Activated naive CD8-positive, alpha-beta T cell (primary cell): ENCODE data around the gene TSSC4.

Source experiments
- H3K27ac Mint-ChIP-seq: one replicate; pipeline ENCODE4 v1.8.0; 2021; ENCODE audit warnings: mixed read lengths
- H3K27me3 Mint-ChIP-seq: one replicate; pipeline ENCODE4 v1.8.0; 2021; ENCODE audit warnings: mixed read lengths
- H3K36me3 Mint-ChIP-seq: one replicate; pipeline ENCODE4 v1.8.0; 2021; ENCODE audit warnings: mixed read lengths
- H3K4me1 Mint-ChIP-seq: one replicate; pipeline ENCODE4 v1.8.0; 2021; ENCODE audit warnings: low read depth, mixed read lengths
- H3K4me3 Mint-ChIP-seq: one replicate; pipeline ENCODE4 v1.8.0; 2021; ENCODE audit warnings: mild to moderate bottlenecking, mixed read lengths
- H3K9me3 Mint-ChIP-seq: one replicate; pipeline ENCODE4 v1.8.0; 2021; ENCODE audit warnings: low read depth, mixed read lengths

The TSSC4 gene

DNA sequence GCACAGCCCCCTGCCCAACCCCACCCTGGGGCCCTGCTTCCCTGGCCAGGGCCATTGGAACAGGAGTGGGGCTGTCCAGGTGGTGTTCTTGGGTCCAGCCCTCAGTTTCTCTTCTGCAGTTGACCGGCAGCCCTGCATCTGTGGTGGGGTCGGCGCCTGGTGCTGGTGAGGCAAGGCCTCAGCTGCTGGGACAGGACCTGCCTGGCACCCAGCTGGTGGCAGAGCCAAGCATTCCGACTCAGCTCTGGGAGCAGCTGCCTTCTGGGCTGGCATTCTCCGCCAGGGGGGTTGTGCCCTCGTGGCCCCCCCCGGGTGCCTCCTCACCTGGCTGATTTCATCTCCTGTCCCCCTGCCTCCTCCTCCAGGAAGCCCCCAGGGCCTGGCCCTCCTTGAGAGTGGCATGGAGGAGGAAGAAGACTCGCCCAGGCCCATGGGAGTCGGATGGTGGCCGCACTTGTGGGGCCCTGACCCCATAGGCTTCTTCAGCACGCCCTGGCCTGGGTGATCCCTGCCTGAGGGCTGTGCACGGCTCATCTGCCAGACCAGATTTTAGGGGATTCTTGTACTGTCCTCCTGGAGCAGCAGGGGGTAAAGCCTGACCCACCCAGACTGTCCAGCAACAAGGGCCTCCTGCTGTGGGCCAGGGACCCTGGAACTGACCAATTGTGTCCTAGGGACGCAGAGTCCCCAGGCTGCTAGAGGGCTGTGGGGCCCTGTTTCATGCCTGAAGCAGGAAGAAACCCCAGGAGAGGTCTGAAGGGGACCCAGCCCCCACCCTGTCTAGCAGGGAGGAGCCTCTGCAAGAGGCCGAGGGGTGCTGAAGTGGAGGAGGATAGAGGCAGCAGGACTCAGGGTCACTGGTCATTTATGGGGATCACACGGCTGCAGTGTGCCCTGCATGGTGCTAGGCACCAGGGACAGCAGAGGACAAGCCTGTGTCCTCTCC, 11.8 kb upstream of the TSSC4 start:
- Mint-ChIP-seq H3K9me3 (no peaks in the 10 kb centered on the region), H3K27me3 (no peaks in the 10 kb centered on the region), H3K4me1 (peaks cover 30% of the 10 kb centered on the region), H3K27ac (no peak overlapping the region), H3K36me3 (no peaks in the 10 kb centered on the region), H3K4me3 (no peak overlapping the region)

DNA sequence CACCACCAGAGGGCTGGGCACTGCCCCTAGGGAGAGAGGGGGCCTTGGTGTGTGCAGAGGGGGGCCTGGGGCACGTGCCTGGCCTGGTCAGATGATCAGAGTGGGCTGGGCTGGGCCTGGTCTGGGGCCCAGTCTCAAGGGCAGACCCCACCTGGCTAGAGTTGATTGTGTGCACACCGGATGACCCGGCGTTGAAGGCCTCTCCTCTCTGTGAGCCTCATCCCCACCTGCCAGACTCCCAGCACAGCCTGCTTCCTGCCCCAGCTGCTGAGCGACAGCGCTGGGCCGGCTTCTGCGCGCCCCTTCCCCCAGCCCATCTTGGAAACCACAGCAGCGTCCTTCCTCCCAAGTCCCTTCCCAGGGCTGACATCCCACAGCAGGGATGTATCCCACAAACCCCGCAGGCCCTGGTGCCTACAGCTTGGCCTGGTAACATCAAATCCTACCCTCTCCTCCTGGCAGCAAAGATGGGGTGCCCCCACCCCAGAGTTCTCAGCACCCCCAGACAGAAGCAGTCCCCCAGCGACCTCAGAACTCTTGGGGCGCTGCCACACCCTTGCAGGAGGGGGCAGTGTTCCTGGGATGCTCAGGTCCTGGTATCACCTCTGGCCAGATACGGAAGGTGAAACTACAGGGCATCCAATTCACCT, 11.0 kb upstream of the TSSC4 start:
- Mint-ChIP-seq H3K27ac (peak overlapping the region; percentile 68), H3K4me3 (no peak overlapping the region), H3K9me3 (no peaks in the 10 kb centered on the region), H3K36me3 (no peaks in the 10 kb centered on the region), H3K27me3 (no peaks in the 10 kb centered on the region), H3K4me1 (peaks cover 28% of the 10 kb centered on the region)

DNA sequence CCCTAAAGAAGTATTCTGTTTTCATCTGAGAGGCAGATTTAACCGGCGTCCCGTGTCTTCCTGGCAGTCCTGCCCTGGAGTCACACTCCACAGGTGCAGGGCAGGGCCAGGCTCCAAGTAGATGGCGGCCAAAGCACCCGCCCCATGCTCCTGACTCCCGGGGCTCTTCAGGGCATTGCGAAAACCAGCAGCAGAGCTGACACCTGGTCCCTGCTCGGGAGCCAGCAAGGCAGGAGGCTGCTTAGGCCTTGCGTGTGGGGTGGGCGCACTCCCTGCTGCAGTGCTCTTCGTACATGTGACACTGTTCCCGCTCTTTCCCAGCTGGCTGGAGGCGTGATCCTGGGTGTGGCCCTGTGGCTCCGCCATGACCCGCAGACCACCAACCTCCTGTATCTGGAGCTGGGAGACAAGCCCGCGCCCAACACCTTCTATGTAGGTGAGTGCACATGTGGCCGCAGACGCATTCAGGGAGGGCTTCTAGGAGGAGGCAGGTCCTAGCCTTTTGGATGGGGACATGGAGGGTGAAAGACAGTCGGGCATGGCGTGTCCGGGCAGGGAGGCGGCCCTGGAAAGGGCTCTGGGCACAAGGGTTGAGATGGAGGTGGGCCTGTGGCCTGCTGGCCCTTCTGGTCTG, 10.3 kb upstream of the TSSC4 start:
- H3K9me3 Mint-ChIP-seq, result no peaks in the 10 kb centered on the region
- H3K27ac Mint-ChIP-seq, result peak overlapping the region; percentile 68
- H3K4me1 Mint-ChIP-seq, result peaks cover 23% of the 10 kb centered on the region
- no peaks in the 10 kb centered on the region for H3K36me3 Mint-ChIP-seq
- H3K27me3 Mint-ChIP-seq, result no peaks in the 10 kb centered on the region
- no peak overlapping the region for H3K4me3 Mint-ChIP-seq

DNA sequence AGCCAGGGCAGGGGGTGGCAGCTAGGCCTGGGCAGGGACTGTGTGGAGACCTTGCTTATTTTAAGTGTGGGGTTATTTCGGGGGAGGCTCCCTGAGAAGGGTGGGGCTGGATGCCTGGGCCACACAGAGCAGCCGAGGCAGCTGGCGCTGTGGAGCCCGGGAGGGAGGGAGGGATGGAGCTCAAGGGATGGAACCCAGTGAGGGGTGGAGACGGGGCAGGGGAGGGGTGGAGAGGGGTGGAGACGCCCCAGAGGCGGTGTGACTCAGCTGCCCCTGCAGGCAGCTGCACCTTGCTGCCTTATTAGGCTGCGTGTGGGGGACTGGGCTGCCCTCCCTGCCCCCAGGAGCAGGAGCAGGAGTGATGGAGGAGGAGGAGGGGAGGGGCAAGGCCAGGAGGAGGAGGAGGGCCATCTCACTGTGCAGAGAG, 9.8 kb upstream of the TSSC4 start:
- Mint-ChIP-seq H3K36me3 (no peaks in the 10 kb centered on the region), H3K4me3 (no peak overlapping the region), H3K27me3 (no peaks in the 10 kb centered on the region), H3K27ac (no peak overlapping the region), H3K9me3 (no peaks in the 10 kb centered on the region), H3K4me1 (peaks cover 20% of the 10 kb centered on the region)

DNA sequence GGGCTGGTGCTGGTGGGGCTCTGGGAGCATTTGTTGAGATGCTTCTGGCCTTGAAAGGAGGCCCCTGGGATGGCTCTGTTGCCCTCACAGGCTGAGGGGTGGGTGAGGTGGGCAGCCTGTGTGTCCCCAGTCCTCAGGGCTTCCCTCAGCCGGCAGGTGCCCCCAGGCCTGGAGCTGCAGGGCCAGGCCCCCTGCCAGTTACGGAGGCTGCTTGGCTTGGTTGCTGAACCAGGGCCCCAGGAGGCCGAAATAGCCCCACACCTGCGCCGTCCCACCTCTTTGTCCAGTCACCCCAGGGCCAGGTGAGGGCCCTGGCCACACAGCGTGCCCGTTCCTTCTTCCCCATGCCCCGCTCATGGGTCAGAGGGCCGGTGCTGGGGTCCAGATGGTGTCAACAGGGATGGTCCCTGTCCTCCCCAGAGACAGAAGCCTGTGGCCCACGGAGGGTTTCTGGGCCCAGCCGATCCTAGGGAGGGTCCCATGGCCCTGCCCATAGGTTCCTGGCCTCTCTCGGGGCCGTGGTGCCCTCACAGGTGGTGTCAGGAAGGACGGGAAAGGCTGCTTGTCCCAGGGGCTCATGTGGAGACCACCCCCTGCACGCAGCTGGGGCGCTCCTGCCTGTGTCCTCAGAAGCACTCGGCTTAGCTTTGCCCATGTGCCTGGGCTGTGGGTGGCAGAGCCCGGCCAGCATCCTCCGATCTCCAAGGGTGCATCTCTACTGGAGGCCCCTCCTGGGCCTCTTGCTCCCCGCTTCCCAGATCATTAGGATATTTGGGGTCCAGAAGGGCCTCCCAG, 9.2 kb upstream of the TSSC4 start:
- H3K36me3 Mint-ChIP-seq, result no peaks in the 10 kb centered on the region
- H3K4me3 Mint-ChIP-seq, result no peak overlapping the region
- peaks cover 14% of the 10 kb centered on the region for H3K4me1 Mint-ChIP-seq
- H3K27ac Mint-ChIP-seq, result no peak overlapping the region
- H3K9me3 Mint-ChIP-seq, result no peaks in the 10 kb centered on the region
- no peaks in the 10 kb centered on the region for H3K27me3 Mint-ChIP-seq

DNA sequence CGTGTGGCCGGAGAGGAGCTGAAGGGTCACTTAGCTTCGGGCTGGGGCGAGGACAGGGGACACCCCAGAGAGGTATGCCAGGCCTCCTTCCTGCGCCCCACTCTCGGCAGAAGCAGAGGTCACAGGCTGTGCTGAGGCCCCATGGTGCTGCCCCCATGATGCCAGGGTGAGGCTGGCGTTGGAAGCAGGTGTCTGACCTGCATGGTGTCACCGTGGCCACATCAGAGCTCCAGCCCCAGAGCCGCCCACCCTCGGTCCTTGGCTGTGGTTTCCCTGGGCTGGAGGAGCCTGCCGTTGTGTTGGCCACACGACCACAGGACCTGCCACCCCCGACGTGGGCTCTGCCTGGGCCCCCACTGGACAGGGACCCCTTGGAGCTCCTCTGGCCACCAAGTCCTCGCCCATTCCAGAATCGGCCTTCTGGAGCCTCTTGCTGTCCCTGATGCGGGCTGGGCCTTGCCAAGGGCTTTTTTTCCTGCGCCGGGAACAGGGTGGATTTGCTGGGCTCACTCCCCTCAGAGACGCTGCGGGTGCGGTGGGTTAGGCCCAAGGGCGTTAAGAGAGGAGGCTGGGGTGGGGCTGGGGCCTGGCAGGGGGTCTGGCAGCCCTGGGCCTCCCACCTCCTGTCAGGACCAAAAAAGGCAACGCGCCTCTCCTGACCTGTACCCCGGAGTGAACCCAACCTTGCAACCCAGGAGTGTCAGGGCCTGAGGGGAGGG, 8.2 kb upstream of the TSSC4 start:
- Mint-ChIP-seq H3K4me3 (no peak overlapping the region), H3K27ac (no peak overlapping the region), H3K4me1 (peaks cover 10% of the 10 kb centered on the region), H3K9me3 (no peaks in the 10 kb centered on the region), H3K27me3 (no peaks in the 10 kb centered on the region), H3K36me3 (no peaks in the 10 kb centered on the region)

DNA sequence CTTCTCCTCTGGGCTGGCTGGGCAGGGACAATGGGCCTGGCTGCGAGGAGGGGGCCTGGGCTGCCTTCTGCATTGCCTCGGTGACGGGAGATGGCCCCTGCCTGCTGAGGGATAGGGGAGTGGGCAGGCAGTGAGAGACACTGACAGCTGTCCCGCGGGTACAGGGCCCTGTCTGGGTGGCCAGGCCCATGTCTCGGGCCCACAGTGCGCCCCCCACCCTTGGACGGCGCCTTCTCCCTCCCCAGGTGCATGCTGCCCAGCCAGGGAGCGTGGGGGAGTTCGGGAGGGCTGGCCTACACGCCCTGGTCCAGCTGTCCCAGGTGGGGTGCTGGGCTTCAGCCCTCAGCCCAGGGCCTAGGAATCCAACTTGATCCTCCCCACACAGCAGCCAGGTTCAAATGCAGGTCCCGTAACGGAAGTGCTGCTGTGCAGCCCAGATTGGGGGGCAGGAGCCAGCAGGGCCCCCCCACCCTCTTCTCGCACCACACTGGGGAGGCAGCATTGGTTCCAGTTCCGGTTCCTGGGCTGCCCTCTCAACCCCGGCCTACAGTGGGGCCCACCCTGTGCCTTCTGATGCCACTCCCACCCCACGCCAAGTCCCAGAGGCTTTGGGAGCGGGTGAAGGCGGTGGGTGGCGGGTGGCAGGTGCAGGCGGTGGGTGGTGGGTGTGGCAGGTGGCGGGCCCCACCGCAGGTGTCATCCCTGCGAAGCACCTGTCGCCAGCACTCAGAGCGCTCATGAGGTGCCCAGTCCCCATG, 7.3 kb upstream of the TSSC4 start:
- no peaks in the 10 kb centered on the region for H3K9me3 Mint-ChIP-seq
- H3K4me1 Mint-ChIP-seq, result peaks cover 10% of the 10 kb centered on the region
- no peaks in the 10 kb centered on the region for H3K36me3 Mint-ChIP-seq
- no peak overlapping the region for H3K4me3 Mint-ChIP-seq
- no peak overlapping the region for H3K27ac Mint-ChIP-seq
- no peaks in the 10 kb centered on the region for H3K27me3 Mint-ChIP-seq

DNA sequence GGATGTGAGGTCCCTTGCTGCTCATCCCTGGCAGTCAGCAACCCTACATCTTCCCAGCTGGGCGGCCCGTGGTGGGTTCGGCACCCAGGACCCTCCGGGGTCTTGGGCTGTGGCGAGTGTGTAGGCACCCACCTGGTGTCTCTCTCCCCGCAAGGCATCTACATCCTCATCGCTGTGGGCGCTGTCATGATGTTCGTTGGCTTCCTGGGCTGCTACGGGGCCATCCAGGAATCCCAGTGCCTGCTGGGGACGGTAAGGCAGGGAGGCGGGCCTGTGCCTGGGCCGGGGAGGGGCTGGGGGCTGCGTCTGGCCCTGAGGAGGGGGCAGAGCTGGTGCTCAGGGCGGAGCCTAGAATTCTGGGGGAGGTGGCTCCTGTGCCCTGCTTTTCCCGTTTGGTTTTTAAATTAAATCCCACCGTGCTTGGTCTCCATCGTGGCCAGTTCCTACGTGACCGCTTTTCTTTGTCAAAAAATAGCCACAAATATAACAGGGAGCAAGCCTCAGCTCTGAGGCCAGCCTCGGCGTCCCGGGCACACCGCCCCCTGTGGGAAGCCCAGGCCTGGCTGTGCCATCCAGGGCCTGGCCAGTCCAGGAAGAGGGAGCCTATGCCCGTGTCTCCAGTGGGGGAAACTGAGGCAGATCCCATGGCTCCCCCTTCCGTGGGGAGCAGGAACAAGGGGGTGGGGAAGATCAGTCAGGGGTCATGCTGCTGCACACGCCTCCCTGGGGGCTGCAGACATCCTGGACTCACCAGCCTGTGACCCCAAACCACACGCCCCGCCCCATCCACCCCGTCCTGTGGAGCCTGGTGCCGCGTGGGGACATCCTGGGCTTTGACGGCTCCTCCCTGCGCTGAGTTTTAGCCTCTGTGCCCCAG, 6.4 kb upstream of the TSSC4 start:
- Mint-ChIP-seq H3K9me3 (no peaks in the 10 kb centered on the region), H3K4me3 (no peak overlapping the region), H3K4me1 (peaks cover 9% of the 10 kb centered on the region), H3K27me3 (no peaks in the 10 kb centered on the region), H3K36me3 (no peaks in the 10 kb centered on the region), H3K27ac (no peak overlapping the region)

DNA sequence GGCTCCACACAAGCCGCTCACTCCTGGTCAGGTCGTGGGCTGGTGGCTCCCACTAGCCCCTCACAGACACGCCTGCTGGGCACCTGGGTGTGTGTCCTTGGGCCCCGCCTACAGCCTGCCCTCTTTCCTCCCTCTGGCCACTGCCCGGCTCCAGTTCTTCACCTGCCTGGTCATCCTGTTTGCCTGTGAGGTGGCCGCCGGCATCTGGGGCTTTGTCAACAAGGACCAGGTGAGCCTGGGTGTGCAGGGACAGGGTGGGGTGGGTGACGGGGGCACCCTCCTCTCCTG, 5.8 kb upstream of the TSSC4 start:
- Mint-ChIP-seq H3K9me3 (no peaks in the 10 kb centered on the region), H3K4me1 (peaks cover 5% of the 10 kb centered on the region)

DNA sequence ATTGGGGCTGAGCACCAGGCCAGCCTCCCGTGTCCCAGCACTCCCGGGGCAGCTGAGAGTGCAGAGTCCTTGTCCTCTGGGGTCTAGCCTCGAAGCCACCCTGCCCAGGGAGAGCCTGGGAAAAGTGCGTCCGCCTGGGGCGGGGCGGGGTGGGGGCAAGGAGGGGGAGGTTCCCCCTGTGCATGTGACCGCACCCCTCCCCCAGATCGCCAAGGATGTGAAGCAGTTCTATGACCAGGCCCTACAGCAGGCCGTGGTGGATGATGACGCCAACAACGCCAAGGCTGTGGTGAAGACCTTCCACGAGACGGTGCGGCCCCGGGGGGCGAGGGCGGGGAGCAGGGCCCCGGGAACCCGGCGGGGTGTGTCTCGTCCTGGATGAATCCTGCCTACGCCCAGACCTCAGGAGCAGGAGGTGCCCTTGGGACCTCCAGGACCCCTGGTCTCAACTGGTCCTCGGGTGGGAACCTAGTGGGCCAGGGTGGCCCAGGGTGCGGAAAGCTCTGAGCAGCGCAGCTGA, 5.3 kb upstream of the TSSC4 start:
- H3K36me3 Mint-ChIP-seq, result no peaks in the 10 kb centered on the region
- no peak overlapping the region for H3K27ac Mint-ChIP-seq
- H3K27me3 Mint-ChIP-seq, result no peaks in the 10 kb centered on the region
- no peak overlapping the region for H3K4me3 Mint-ChIP-seq
- H3K9me3 Mint-ChIP-seq, result no peaks in the 10 kb centered on the region
- peaks cover 3% of the 10 kb centered on the region for H3K4me1 Mint-ChIP-seq

More for the DNA sequence above, 5.8 kb upstream of the TSSC4 start:
- Mint-ChIP-seq H3K36me3 (no peaks in the 10 kb centered on the region), H3K27ac (no peak overlapping the region), H3K4me3 (no peak overlapping the region), H3K27me3 (no peaks in the 10 kb centered on the region)

DNA sequence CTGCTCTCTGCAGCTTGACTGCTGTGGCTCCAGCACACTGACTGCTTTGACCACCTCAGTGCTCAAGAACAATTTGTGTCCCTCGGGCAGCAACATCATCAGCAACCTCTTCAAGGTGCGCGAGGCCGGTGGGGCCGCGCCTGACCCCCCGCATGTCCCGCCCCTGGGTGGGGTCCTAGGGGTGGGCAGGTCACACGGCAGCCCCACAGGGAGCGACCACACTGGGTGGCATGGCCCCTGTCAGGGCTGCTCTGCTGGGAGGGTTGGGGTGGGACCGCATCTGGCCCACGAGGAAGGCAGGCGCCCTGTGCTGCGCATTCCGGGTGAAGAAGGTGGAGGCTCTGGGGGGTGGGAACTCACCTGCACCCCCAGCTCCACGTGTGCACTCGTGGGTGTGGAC, 4.7 kb upstream of the TSSC4 start:
- Mint-ChIP-seq H3K36me3 (no peaks in the 10 kb centered on the region), H3K4me3 (no peak overlapping the region), H3K27ac (no peak overlapping the region), H3K4me1 (peaks cover 3% of the 10 kb centered on the region), H3K9me3 (no peaks in the 10 kb centered on the region), H3K27me3 (no peaks in the 10 kb centered on the region)

DNA sequence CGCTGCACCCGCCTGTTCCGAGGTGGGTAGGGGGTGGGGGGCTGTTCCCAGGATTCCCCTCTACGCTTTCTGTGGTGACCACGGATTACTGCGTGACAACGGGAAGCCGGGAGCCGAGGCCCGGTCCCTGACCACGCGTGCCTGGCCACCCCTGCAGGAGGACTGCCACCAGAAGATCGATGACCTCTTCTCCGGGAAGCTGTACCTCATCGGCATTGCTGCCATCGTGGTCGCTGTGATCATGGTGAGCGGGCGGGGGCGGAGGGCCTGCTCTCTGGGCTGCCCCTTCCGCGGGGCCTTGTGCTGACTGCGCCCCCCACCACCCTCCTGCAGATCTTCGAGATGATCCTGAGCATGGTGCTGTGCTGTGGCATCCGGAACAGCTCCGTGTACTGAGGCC, 4.1 kb upstream of the TSSC4 start:
- no peak overlapping the region for H3K27ac Mint-ChIP-seq
- H3K27me3 Mint-ChIP-seq, result no peaks in the 10 kb centered on the region
- no peak overlapping the region for H3K4me3 Mint-ChIP-seq
- no peaks in the 10 kb centered on the region for H3K9me3 Mint-ChIP-seq
- H3K36me3 Mint-ChIP-seq, result no peaks in the 10 kb centered on the region
- peaks cover 5% of the 10 kb centered on the region for H3K4me1 Mint-ChIP-seq

DNA sequence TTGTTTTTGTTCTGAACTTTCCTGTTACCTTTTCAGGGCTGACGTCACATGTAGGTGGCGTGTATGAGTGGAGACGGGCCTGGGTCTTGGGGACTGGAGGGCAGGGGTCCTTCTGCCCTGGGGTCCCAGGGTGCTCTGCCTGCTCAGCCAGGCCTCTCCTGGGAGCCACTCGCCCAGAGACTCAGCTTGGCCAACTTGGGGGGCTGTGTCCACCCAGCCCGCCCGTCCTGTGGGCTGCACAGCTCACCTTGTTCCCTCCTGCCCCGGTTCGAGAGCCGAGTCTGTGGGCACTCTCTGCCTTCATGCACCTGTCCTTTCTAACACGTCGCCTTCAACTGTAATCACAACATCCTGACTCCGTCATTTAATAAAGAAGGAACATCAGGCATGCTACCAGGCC, 3.5 kb upstream of the TSSC4 start:
- Mint-ChIP-seq H3K27me3 (no peaks in the 10 kb centered on the region), H3K4me1 (peaks cover 7% of the 10 kb centered on the region), H3K4me3 (no peak overlapping the region), H3K36me3 (no peaks in the 10 kb centered on the region), H3K27ac (peak overlapping the region; percentile 23), H3K9me3 (no peaks in the 10 kb centered on the region)
